CD14-positive monocyte (primary cell): ENCODE data around the gene TBC1D16. TPM values are rescaled to one million over a fixed set of nuclear protein-coding genes. Genes with fewer than 3 reads are reported as not detected.

Source experiments
- DNase-seq, 3 donors: peaks; one replicate each; pipeline ENCODE4 v3.0.0-alpha.2; 2011 to 2022
- H2AFZ ChIP-seq: 2 replicates; pipeline ENCODE4 v1.6.0; 2012; ENCODE audit warnings: mild to moderate bottlenecking, low read depth, low read length, inconsistent platforms; ENCODE audit not compliant: insufficient read depth, poor library complexity, severe bottlenecking
- H3K27ac ChIP-seq, 2 donors: 1 replicate in 1 of 2; 2 replicates in 1 of 2; pipeline ENCODE4 v1.5.1; 2012 to 2013; ENCODE audit warnings: low read length in 2 of 2, control low read depth in 1 of 2, inconsistent platforms in 1 of 2, low read depth in 1 of 2, mild to moderate bottlenecking in 1 of 2
- H3K27me3 ChIP-seq, 2 donors: one replicate each; pipeline versions ENCODE4 v1.6.0 to v1.6.1; 2011 to 2013; ENCODE audit warnings: low read length in 2 of 2; ENCODE audit not compliant: control insufficient read depth in 2 of 2, insufficient read depth in 2 of 2
- H3K36me3 ChIP-seq, 2 donors: replicated peaks in 1 of 2; 1 replicate in 1 of 2; 2 replicates in 1 of 2; pipeline versions ENCODE4 v1.5.1 to v1.6.1; 2012 to 2013; ENCODE audit warnings: low read length in 2 of 2, control low read depth in 1 of 2, inconsistent platforms in 1 of 2, mild to moderate bottlenecking in 1 of 2; ENCODE audit not compliant: insufficient read depth in 2 of 2, control insufficient read depth in 1 of 2
- H3K4me1 ChIP-seq, 2 donors: 1 replicate in 1 of 2; 2 replicates in 1 of 2; pipeline versions ENCODE4 v1.5.1 to v1.6.1; 2012 to 2013; ENCODE audit warnings: low read length in 2 of 2, control low read depth in 1 of 2, inconsistent platforms in 1 of 2, mild to moderate bottlenecking in 1 of 2, moderate library complexity in 1 of 2; ENCODE audit not compliant: insufficient read depth in 2 of 2, control insufficient read depth in 1 of 2
- H3K4me2 ChIP-seq: replicated peaks from 2 replicates; pipeline ENCODE3; 2012; ENCODE audit warnings: low read length, moderate library complexity, mild to moderate bottlenecking; ENCODE audit not compliant: poor library complexity, severe bottlenecking; ENCODE audit errors: extremely low read depth
- H3K4me3 ChIP-seq, 3 experiments: fragments of 200-600 bp in 1 of 3; sonication (generic) in 1 of 3; replicated peaks in 1 of 3; 1 replicate in 2 of 3; 2 replicates in 1 of 3; pipeline ENCODE4 v1.5.1; 2011 to 2013; ENCODE audit warnings: low read length in 3 of 3, mild to moderate bottlenecking in 3 of 3, control low read depth in 2 of 3, low read depth in 2 of 3, inconsistent platforms in 1 of 3, moderate library complexity in 1 of 3
- H3K79me2 ChIP-seq: 2 replicates; pipeline ENCODE4 v1.6.0; 2012; ENCODE audit warnings: mild to moderate bottlenecking, control low read depth, inconsistent platforms, low read length, moderate library complexity; ENCODE audit not compliant: insufficient read depth
- H3K9ac ChIP-seq: 2 replicates; pipeline ENCODE4 v1.6.0; 2017; ENCODE audit warnings: low read length, mild to moderate bottlenecking; ENCODE audit not compliant: insufficient read depth, poor library complexity, severe bottlenecking
- H3K9me3 ChIP-seq, 2 donors: replicated peaks in 1 of 2; 1 replicate in 1 of 2; 2 replicates in 1 of 2; pipeline versions ENCODE4 v1.5.1 to v1.6.1; 2012 to 2013; ENCODE audit warnings: low read length in 2 of 2, control low read depth in 1 of 2; ENCODE audit not compliant: control insufficient read depth in 1 of 2, insufficient read depth in 1 of 2
- H4K20me1 ChIP-seq: 2 replicates; pipeline ENCODE4 v1.6.0; 2012; ENCODE audit warnings: mild to moderate bottlenecking, low read length, control low read depth, moderate library complexity; ENCODE audit not compliant: insufficient read depth
- H3K27ac Mint-ChIP-seq, 7 donors: one replicate each; pipeline ENCODE4 v1.8.0; 2020; ENCODE audit warnings: mild to moderate bottlenecking in 7 of 7, mixed read lengths in 7 of 7, moderate library complexity in 6 of 7, inconsistent platforms in 2 of 7
- H3K27me3 Mint-ChIP-seq, 3 donors: one replicate each; pipeline ENCODE4 v1.8.0; 2021 to 2022; ENCODE audit warnings: low read depth in 3 of 3, mild to moderate bottlenecking in 3 of 3, mixed read lengths in 3 of 3, moderate library complexity in 3 of 3, inconsistent platforms in 1 of 3
- H3K36me3 Mint-ChIP-seq, 2 donors: one replicate each; pipeline ENCODE4 v1.8.0; 2020; ENCODE audit warnings: mixed read lengths in 2 of 2, inconsistent platforms in 1 of 2, mild to moderate bottlenecking in 1 of 2
- H3K4me1 Mint-ChIP-seq: one replicate; pipeline ENCODE4 v1.8.0; 2020; ENCODE audit warnings: mild to moderate bottlenecking, mixed read lengths
- H3K4me3 Mint-ChIP-seq, 2 donors: one replicate each; pipeline ENCODE4 v1.8.0; 2020; ENCODE audit warnings: mild to moderate bottlenecking in 2 of 2, mixed read lengths in 2 of 2, moderate library complexity in 1 of 2
- H3K9me3 Mint-ChIP-seq, 7 donors: one replicate each; pipeline ENCODE4 v1.8.0; 2020 to 2022; ENCODE audit warnings: mixed read lengths in 7 of 7, mild to moderate bottlenecking in 6 of 7, moderate library complexity in 6 of 7, inconsistent platforms in 2 of 7
- CTCF ChIP-seq: fragments of 200-600 bp; IDR thresholded peaks from one replicate; pipeline ENCODE4 v1.8.0; 2022; ENCODE audit warnings: antibody characterized with exemption, mild to moderate bottlenecking
- WGBS: methylation state at CpG from one replicate; pipeline ENCODE4 v1.1.5; 2013; ENCODE audit warnings: missing lambda C conversion rate; ENCODE audit not compliant: insufficient coverage; 5-methylcytosine and 5-hydroxymethylcytosine counted together
- intact Hi-C, 2 donors: fragments of 100-400 bp; cut with micrococcal nuclease; formaldehyde crosslinking; loops; one replicate each; pipeline versions ENCODE4 v1.15.0 to v1.15.1; 2023
- polyA plus RNA-seq, 3 donors: library from polyadenylated mRNA; depleted of rRNA in 1 of 3; unstranded in 2 of 3; stranded (reverse) in 1 of 3; fragments of 300-500 nt in 2 of 3; fragments of >200 nt in 1 of 3; fragmentation: Illumina TruSeq in 2 of 3; gene quantifications; 1 replicate in 2 of 3; 2 replicates in 1 of 3; pipeline ENCODE4 v1.2.3, GENCODE V29; 2012 to 2021

TBC1D16 gene
- polyA plus RNA-seq, 3 donors = 0.11 to 0.53 (median 0.27) TPM

GRCh38 chr17:79927688-79928501 lies 107.8 kb downstream of the TBC1D16 start:
- Histone ChIP-seq H3K27me3 (peaks cover 7 to 37% of the 10 kb centered on the region in 2 donors), H3K79me2 (no peaks in the 10 kb centered on the region), H3K4me1 (no peaks in the 10 kb centered on the region), H3K4me2 (no peak overlapping the region), H3K9me3 (no peaks in the 10 kb centered on the region), H3K9ac (no peak overlapping the region), H3K27ac (no peak overlapping the region), H3K36me3 (no peaks in the 10 kb centered on the region), H3K4me3 (no peak overlapping the region), H2AFZ (no peak overlapping the region), H4K20me1 (no peaks in the 10 kb centered on the region)
- Mint-ChIP-seq H3K9me3 (peaks cover 0 to 3% (median 0%) of the 10 kb centered on the region in 7 donors), H3K4me3 (no peak overlapping the region), H3K27me3 (peaks cover 34 to 53% (median 42%) of the 10 kb centered on the region in 3 donors), H3K27ac (no peak overlapping the region), H3K4me1 (peaks cover 4% of the 10 kb centered on the region), H3K36me3 (no peaks in the 10 kb centered on the region)
- WGBS = 75% methylated on average over 7 of the region's 13 CpGs
- intact Hi-C loops = no loop called here
- DNase-seq = no peak
- TF ChIP-seq CTCF = no peak

DNA sequence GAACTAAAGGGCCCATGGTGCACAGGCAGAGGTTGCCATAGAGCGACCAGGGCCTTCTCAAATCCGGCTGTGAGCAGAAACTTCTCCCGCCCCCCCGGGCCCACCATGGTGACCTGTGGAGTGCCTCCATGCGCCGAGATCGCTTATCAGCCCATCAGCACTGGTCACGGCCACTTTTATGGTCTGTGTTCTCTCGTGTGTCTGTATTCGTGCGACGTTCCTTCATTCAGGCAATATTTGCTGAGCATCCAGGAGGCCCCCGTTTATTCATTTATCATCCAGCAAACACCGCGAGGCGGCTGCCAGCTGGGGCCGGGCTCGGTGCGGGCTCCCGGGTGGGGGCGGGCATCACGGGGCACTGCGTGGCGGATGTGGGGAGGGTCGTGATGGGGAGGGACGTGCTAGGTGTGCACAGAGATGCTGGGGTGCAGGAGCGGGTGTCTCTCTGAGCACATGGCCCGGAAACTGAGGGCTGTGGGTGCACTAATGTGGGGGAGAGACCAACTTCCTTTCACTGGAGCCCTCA lies 108.5 kb downstream of the TBC1D16 start:
- DNase-seq = no peak
- Histone ChIP-seq H3K4me2 (no peak overlapping the region), H3K4me1 (no peaks in the 10 kb centered on the region), H3K4me3 (no peak overlapping the region), H2AFZ (no peak overlapping the region), H3K27me3 (peaks cover 7 to 32% of the 10 kb centered on the region in 2 donors), H3K9ac (no peak overlapping the region), H4K20me1 (no peaks in the 10 kb centered on the region), H3K27ac (no peak overlapping the region), H3K9me3 (no peaks in the 10 kb centered on the region), H3K79me2 (no peaks in the 10 kb centered on the region), H3K36me3 (no peaks in the 10 kb centered on the region)
- Mint-ChIP-seq H3K36me3 (no peaks in the 10 kb centered on the region), H3K9me3 (peaks cover 0 to 3% (median 0%) of the 10 kb centered on the region in 7 donors), H3K4me3 (no peak overlapping the region), H3K27ac (no peak overlapping the region), H3K27me3 (peaks cover 27 to 46% (median 38%) of the 10 kb centered on the region in 3 donors), H3K4me1 (peaks cover 3% of the 10 kb centered on the region)
- TF ChIP-seq CTCF = no peak
- intact Hi-C loops = no loop called here
- WGBS = 89% methylated on average over 20 of the region's 28 CpGs
